ENCODE data around the gene STAC. TPM values are rescaled to one million over a fixed set of nuclear protein-coding genes. Genes with fewer than 3 reads are reported as not detected.

Gene STAC, protein sequence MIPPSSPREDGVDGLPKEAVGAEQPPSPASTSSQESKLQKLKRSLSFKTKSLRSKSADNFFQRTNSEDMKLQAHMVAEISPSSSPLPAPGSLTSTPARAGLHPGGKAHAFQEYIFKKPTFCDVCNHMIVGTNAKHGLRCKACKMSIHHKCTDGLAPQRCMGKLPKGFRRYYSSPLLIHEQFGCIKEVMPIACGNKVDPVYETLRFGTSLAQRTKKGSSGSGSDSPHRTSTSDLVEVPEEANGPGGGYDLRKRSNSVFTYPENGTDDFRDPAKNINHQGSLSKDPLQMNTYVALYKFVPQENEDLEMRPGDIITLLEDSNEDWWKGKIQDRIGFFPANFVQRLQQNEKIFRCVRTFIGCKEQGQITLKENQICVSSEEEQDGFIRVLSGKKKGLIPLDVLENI
- not detected for total RNA-seq

DNA sequence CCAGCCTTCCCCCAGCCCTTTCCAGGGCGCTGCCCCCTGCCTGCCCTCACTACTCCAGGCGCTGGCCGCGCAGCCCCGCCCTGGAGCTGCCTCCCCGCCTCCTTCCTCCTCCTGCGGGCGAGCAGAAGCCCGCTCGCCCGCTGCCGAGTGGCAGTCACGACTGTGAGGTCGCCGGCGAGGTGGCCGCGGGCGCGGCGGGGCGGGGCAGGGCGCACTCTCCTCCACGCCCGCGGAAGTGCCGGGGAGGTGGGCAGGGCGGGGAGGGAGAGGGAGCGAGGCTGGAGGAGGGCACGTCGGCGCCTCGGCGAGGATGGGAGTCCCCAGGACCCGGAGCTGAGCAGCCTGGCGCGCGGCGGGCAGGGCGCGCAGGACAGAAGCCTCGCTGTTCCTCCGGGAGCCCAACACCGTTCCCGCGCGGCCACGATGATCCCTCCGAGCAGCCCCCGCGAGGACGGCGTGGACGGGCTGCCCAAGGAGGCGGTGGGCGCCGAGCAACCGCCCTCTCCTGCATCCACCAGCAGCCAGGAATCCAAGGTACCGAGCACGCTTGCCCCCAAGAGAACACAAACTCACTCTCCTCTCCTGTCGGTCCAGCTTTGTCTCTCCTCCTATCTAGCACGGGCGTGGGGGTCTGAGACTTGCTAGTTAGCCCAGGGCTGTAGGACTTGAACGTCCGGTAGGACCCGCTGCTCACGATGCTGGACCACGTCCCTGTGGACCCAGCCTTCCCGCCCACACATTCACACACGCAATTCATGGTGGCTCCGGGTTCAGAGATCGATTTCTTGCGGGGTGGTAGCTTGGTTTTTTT lies at the start of gene STAC:
Gene STAC, plus strand, starts transcription at position 284 of the 811 bp plus-strand sequence. Its CDS starts 140 bp downstream, at position 424.
- Mint-ChIP-seq H3K27ac (no peak within 1 kb of the TSS), H3K36me3 (no peaks in the 10 kb centered on the region), H3K9me3 (ENCODE audit: low read depth) (no peaks in the 10 kb centered on the region), H3K4me1 (peaks cover 2% of the 10 kb centered on the region), H3K4me3 (no peak within 1 kb of the TSS), H3K27me3 (peaks cover 41% of the 10 kb centered on the region)
- CTCF ChIA-PET = no interaction called here
- peak; percentile 60 for ATAC-seq
- DNase-seq = peak; percentile 40

DNA sequence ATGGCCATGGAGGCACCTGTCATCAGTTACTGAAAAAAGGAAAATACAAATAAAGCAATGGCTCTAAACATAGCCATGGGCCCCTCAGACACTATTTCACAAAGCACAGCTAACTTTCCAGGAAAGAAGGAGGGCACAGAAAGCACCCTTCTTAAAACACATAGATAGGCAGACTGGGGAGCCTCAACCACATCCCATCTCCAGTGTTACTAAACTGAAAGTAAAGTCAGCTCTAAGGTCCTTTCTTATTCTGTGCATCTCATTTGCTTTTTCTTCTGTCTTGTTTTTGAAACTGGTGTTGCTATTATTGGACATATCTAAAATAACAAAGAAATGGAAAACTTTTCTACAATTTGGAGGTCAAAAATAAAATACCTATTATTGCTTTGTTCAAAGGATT lies 48.2 kb upstream of the STAC start:
- no peak for DNase-seq
- no peaks in the 10 kb centered on the region for H3K36me3 Mint-ChIP-seq
- ATAC-seq = no peak
- CTCF ChIA-PET = no interaction called here
- H3K4me1 Mint-ChIP-seq = no peaks in the 10 kb centered on the region
- no peak overlapping the region for H3K27ac Mint-ChIP-seq
- no peaks in the 10 kb centered on the region for H3K27me3 Mint-ChIP-seq
- H3K4me3 Mint-ChIP-seq = no peak overlapping the region
- no peaks in the 10 kb centered on the region for H3K9me3 Mint-ChIP-seq (ENCODE audit: low read depth)

DNA sequence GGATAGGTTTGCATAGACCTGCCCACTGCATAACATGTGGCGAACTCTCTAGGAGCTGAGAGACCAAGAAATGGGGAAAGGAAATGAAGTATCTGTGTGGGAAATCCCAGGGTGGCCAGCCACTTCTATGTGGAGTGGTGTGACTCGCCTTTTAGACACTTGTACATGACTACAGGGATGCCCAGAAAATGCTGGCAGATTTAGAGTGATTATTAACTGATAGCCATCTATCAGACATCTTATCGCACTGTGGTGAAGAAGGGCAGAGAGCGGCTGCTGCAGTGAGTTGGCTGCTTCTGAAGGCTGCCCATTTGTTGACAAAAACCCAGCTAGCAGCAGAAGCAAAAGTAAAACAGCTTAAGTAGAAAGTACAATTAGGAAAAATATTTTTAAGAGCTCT lies 18.1 kb upstream of the STAC start:
- CTCF ChIA-PET = no interaction called here
- DNase-seq (no peak), ATAC-seq (no peak)
- H3K36me3 Mint-ChIP-seq = no peaks in the 10 kb centered on the region
- H3K27me3 Mint-ChIP-seq = no peaks in the 10 kb centered on the region
- H3K4me1 Mint-ChIP-seq = no peaks in the 10 kb centered on the region
- no peaks in the 10 kb centered on the region for H3K9me3 Mint-ChIP-seq (ENCODE audit: low read depth)
- no peak overlapping the region for H3K4me3 Mint-ChIP-seq
- no peak overlapping the region for H3K27ac Mint-ChIP-seq

DNA sequence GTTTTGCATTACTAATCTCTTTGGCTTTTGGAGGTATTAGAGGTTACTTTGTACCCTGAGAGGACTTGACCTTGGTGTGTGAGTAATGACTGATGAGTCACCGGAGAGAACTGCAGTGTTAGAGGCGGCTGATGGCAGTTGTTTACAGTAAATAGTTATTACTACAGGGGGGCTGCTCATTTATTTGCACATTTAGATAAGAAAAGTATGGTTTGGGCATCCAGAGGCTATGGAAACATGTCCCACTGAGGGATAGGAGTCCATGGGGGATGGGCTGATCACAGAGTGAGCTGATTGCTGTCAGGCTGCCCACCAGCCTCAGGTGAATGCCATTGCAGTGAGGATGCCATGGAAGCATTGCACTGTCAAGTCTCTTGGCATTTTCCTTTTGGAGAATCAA lies 17.3 kb upstream of the STAC start:
- Mint-ChIP-seq H3K27ac (no peak overlapping the region), H3K9me3 (ENCODE audit: low read depth) (no peaks in the 10 kb centered on the region), H3K4me1 (no peaks in the 10 kb centered on the region), H3K27me3 (no peaks in the 10 kb centered on the region), H3K36me3 (no peaks in the 10 kb centered on the region), H3K4me3 (no peak overlapping the region)
- ATAC-seq (no peak), DNase-seq (no peak)
- CTCF ChIA-PET = interaction anchor here (0.6 kb wide), 1 partner anchor 8 kb away, joined by 3 read pairs; no protein-coding TSS in a partner anchor

DNA sequence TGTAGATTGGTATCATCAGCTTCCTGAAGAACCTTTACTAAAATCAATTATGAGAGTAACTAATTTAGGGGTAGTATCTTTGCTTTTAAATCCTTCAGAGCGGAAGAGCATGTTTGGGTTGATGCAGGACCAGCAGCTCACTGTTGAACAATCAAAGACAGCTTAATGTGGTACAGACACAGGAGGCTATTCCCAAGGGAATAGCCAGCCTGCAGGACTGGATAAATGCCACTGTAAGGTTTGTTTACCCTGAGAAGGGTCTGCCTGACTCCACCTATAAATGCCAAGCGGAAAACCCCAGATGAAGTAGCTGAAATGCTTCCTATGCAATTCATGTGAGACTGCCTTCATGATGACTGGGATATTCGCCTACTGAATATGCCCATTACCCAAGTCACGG lies 16.0 kb upstream of the STAC start:
- ATAC-seq (no peak), DNase-seq (no peak)
- CTCF ChIA-PET = no interaction called here
- Mint-ChIP-seq H3K27ac (no peak overlapping the region), H3K36me3 (no peaks in the 10 kb centered on the region), H3K4me1 (no peaks in the 10 kb centered on the region), H3K9me3 (ENCODE audit: low read depth) (no peaks in the 10 kb centered on the region), H3K27me3 (no peaks in the 10 kb centered on the region), H3K4me3 (no peak overlapping the region)

DNA sequence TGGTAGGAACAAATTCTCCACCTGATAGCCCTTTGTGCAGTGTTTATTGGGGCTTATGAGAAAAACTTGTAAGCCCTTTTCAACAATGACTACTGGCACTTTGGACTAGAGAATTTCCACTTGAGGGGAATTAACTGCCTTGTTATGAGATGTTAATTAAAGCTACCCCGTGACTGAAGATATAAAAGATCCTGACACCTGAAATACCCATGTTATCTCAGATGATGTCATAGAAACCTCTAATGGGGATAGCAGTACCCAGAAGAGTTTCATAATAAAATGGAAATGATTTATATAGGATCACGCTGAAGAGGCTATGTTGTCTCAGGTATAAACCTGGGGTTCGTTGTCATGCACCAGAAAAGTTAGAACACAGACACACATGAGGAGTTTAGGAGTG lies 14.5 kb upstream of the STAC start:
- no peaks in the 10 kb centered on the region for H3K27me3 Mint-ChIP-seq
- no peaks in the 10 kb centered on the region for H3K9me3 Mint-ChIP-seq (ENCODE audit: low read depth)
- H3K36me3 Mint-ChIP-seq = no peaks in the 10 kb centered on the region
- H3K4me1 Mint-ChIP-seq = no peaks in the 10 kb centered on the region
- no peak overlapping the region for H3K4me3 Mint-ChIP-seq
- DNase-seq = no peak
- CTCF ChIA-PET = no interaction called here
- no peak for ATAC-seq
- no peak overlapping the region for H3K27ac Mint-ChIP-seq

DNA sequence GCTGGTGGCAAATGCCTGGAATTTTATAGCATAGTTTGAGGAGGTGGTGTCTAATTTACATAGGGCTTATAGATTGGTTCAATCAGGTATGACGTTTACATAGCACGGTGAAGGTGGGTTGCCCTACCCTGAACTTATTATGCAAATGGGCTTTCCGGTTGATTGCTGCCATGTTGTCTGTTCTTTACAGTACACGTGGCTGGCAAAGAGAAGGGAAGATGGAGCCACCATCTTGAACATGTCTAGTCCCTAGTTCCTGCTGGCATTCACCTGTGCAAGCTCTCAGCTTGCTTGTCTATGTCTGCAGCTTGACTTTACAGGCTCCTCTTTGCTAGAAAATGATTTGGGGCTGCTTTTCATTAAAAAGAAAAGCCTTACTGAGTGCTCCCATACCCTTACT lies 14.0 kb upstream of the STAC start:
- Mint-ChIP-seq H3K27ac (no peak overlapping the region), H3K4me1 (no peaks in the 10 kb centered on the region), H3K4me3 (no peak overlapping the region), H3K36me3 (no peaks in the 10 kb centered on the region), H3K27me3 (no peaks in the 10 kb centered on the region), H3K9me3 (ENCODE audit: low read depth) (no peaks in the 10 kb centered on the region)
- CTCF ChIA-PET = no interaction called here
- DNase-seq (no peak), ATAC-seq (no peak)

DNA sequence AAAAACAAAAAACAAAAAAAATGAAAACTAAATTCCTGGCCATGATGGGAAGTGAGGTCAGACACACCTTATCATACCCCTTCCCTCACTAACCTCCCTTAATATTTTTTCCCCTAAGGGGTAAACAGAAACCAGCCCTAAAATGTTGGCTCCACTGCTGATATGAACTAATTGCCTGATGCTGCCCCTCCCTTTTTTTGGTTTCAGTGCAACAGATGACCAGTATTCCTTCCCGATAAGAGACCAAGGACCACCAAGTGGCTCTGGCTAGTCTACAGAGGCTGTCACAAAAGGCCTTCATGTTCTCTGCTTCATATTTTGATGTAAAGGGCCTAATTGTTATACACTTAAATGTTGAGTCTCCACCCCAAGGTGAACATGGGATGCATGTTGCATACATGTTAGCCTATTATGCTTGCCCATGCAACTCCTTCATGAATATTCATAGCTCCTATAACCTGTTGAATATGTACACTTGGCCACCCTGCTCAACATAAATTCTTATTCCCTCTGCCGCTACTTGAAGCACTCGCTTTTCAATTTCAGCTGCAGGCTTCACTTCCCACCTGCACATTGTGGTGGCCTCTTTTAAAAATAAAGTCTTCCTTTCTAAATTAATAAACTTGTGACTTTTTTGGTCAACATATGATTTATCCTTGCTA lies 12.3 kb upstream of the STAC start:
- Mint-ChIP-seq H3K36me3 (no peaks in the 10 kb centered on the region), H3K27ac (no peak overlapping the region), H3K4me3 (no peak overlapping the region), H3K4me1 (no peaks in the 10 kb centered on the region), H3K27me3 (no peaks in the 10 kb centered on the region), H3K9me3 (ENCODE audit: low read depth) (no peaks in the 10 kb centered on the region)
- ATAC-seq = no peak
- CTCF ChIA-PET = no interaction called here
- no peak for DNase-seq

DNA sequence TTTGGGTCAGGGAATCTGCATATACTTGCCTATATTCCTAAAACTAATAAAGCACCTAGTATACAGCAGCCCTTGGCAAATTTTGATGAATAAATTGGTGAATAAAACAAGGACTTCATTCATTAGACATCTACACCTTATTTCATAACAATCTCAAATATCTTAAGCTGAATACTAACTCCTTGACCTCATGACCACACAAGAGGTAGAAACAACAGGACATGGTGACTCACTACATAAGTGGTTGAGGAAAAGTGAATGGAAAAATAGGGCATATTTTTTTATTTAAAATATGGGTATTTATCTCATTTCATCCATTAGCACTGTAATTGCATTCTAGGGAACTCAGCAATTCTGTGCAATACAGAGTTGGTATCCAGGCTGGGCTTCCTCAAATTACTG lies 7.8 kb upstream of the STAC start:
- CTCF ChIA-PET = no interaction called here
- ATAC-seq (no peak), DNase-seq (no peak)
- no peaks in the 10 kb centered on the region for H3K27me3 Mint-ChIP-seq
- H3K9me3 Mint-ChIP-seq (ENCODE audit: low read depth) = no peaks in the 10 kb centered on the region
- no peaks in the 10 kb centered on the region for H3K4me1 Mint-ChIP-seq
- no peak overlapping the region for H3K4me3 Mint-ChIP-seq
- no peaks in the 10 kb centered on the region for H3K36me3 Mint-ChIP-seq
- H3K27ac Mint-ChIP-seq = no peak overlapping the region

DNA sequence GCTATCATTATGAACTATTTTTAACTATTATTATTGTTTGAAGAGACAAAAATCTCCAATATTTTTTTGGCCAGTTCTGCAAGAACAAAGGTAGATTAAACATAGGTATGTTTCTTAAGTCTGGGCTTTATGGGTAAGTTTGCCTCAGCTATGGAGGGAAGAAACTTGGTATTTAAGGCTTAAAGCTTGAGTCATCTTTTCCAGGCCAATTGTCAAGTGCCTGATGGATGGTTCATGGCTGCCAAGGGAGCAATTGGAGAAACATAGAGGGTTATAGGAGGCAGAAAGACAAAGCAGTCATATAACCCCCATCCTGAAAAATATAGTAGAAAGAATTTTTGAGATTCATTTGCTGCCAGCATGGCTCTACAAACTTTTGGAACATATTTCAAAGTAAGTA lies 7.2 kb upstream of the STAC start:
- DNase-seq = no peak
- Mint-ChIP-seq H3K27ac (no peak overlapping the region), H3K9me3 (ENCODE audit: low read depth) (no peaks in the 10 kb centered on the region), H3K4me3 (no peak overlapping the region), H3K36me3 (no peaks in the 10 kb centered on the region), H3K4me1 (no peaks in the 10 kb centered on the region), H3K27me3 (peaks cover 3% of the 10 kb centered on the region)
- ATAC-seq = no peak
- CTCF ChIA-PET = no interaction called here

DNA sequence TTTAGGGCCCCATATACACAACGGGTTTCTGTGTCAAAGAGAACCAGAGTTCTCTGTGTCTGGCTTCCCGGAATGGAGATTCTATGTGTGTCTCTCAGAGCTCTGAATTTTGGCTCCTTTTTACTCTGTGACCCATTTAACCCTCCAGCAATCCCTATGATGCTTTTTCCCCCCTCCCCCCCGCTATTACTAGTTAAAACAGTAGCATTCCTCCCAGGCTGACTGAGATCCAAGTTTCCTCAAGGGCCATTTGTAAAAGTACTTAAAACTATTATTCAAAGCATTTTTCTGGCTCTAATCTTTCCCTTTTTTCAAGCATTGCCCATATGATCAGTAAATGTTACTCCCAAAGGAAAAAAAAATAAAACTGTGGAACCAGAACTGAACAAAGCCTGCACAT lies 6.6 kb upstream of the STAC start:
- H3K9me3 Mint-ChIP-seq (ENCODE audit: low read depth) = no peaks in the 10 kb centered on the region
- ATAC-seq (no peak), DNase-seq (no peak)
- peaks cover 4% of the 10 kb centered on the region for H3K27me3 Mint-ChIP-seq
- H3K27ac Mint-ChIP-seq = no peak overlapping the region
- no peak overlapping the region for H3K4me3 Mint-ChIP-seq
- no peaks in the 10 kb centered on the region for H3K36me3 Mint-ChIP-seq
- H3K4me1 Mint-ChIP-seq = no peaks in the 10 kb centered on the region
- CTCF ChIA-PET = no interaction called here

DNA sequence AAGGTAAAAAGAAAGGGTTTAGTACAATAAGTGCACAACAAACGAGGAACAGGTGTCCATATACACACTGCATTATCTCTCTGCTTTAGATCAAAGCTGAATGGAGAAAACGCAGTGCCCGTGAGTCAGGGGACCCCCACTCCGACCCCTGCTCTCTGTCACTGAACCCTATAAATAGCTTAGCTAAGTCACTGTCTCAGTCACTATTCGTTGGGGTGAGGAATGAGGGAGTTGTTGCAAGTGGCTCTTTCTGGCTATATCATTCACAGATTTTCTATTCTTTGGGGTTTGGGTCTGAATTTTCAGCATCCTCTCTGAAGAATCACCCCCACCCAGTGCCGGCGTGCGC lies 458 bp upstream of the STAC start:
- H3K36me3 Mint-ChIP-seq = no peaks in the 10 kb centered on the region
- H3K27ac Mint-ChIP-seq = no peak overlapping the region
- H3K9me3 Mint-ChIP-seq (ENCODE audit: low read depth) = no peaks in the 10 kb centered on the region
- CTCF ChIA-PET = no interaction called here
- peaks cover 2% of the 10 kb centered on the region for H3K4me1 Mint-ChIP-seq
- ATAC-seq (no peak), DNase-seq (no peak)
- peaks cover 41% of the 10 kb centered on the region for H3K27me3 Mint-ChIP-seq
- H3K4me3 Mint-ChIP-seq = no peak overlapping the region

DNA sequence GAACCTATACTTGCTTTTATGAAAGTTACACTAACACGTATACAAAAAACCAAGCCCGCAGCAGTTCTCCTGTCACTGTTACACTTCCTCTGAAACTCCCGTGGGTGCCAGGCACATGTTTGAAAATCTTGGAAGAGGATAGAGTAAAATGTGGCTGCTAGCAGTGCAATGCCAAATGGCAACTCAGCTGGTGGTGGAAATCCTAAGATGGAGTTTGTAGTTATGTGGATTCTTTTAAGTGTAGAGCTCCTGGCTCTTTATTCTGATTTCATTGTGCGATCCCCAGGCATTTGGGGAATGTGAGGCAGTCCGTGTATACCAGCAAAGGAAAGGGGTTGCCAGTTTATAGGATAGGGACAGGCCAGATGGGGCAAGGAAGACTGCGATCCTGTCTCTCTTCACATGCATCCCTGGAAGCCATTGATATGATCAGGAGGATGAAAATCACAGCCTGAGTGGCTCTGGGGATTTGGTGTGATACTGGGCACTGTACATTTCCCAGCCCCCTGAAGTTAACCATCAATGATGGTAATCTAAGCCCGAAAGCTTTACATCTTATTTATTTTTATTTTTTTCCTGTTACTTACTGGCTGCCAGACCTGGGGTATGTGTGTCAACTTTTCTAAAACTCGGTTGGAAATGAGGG lies 1.1 kb downstream of the STAC start:
- Mint-ChIP-seq H3K27me3 (peaks cover 41% of the 10 kb centered on the region), H3K9me3 (ENCODE audit: low read depth) (no peaks in the 10 kb centered on the region), H3K4me1 (peaks cover 2% of the 10 kb centered on the region), H3K36me3 (no peaks in the 10 kb centered on the region), H3K4me3 (no peak overlapping the region), H3K27ac (no peak overlapping the region)
- DNase-seq (no peak), ATAC-seq (no peak)
- CTCF ChIA-PET = no interaction called here
